ENCODE data around the gene TNFRSF6B.

Gene TNFRSF6B

GRCh38 chr20:63687419-63688178 is 8.9 kb upstream of the TNFRSF6B start:
- TF ChIP-seq CTCF (IDR thresholded peaks at IDR 0.05; ENCODE audit: low read depth, low read length), result no peak
- H3K4me3 ChIP-seq (ENCODE audit: low read depth, low read length), result no peak overlapping the region

GRCh38 chr20:63688228-63689045 is 8.0 kb upstream of the TNFRSF6B start:
- TF ChIP-seq CTCF (IDR thresholded peaks at IDR 0.05; ENCODE audit: low read depth, low read length), result no peak
- H3K4me3 ChIP-seq (ENCODE audit: low read depth, low read length), result no peak overlapping the region

GRCh38 chr20:63689046-63690002 is 7.1 kb upstream of the TNFRSF6B start:
- no peak overlapping the region for H3K4me3 ChIP-seq (ENCODE audit: low read depth, low read length)
- no peak for TF ChIP-seq CTCF (IDR thresholded peaks at IDR 0.05; ENCODE audit: low read depth, low read length)

GRCh38 chr20:63690003-63690897 is 6.2 kb upstream of the TNFRSF6B start:
- TF ChIP-seq CTCF (IDR thresholded peaks at IDR 0.05; ENCODE audit: low read depth, low read length), result no peak

GRCh38 chr20:63690898-63691710 is 5.3 kb upstream of the TNFRSF6B start:
- TF ChIP-seq CTCF (IDR thresholded peaks at IDR 0.05; ENCODE audit: low read depth, low read length), result no peak
- H3K4me3 ChIP-seq (ENCODE audit: low read depth, low read length), result no peak overlapping the region

More at GRCh38 chr20:63690003-63690897, 6.2 kb upstream of the TNFRSF6B start:
- H3K4me3 ChIP-seq (ENCODE audit: low read depth, low read length), result no peak overlapping the region
